ENCODE data around the gene GALNT6.

GALNT6 gene

GRCh38 chr12:51421266-51421884 is 30.2 kb upstream of the GALNT6 start:
- no peaks in the 10 kb centered on the region for H3K36me3 ChIP-seq (ENCODE audit: insufficient read depth, low read length)
- no peaks in the 10 kb centered on the region for H3K27me3 ChIP-seq (ENCODE audit: insufficient read depth, low read length)
- no peaks in the 10 kb centered on the region for H3K79me2 ChIP-seq (ENCODE audit: control insufficient read depth, insufficient read depth, low read length, unreplicated experiment)
- peaks cover 4% of the 10 kb centered on the region for H3K4me1 ChIP-seq (ENCODE audit: control insufficient read depth, insufficient read depth, low read length, unreplicated experiment)
- H2AFZ ChIP-seq (ENCODE audit: low read length, unreplicated experiment) = no peak overlapping the region
- no peak overlapping the region for H3K4me3 ChIP-seq (ENCODE audit: low read depth, low read length)
- H3K27ac ChIP-seq (ENCODE audit: low read depth, low read length) = no peak overlapping the region

GRCh38 chr12:51419425-51420193 is 28.4 kb upstream of the GALNT6 start:
- no peaks in the 10 kb centered on the region for H3K79me2 ChIP-seq (ENCODE audit: control insufficient read depth, insufficient read depth, low read length, unreplicated experiment)
- no peaks in the 10 kb centered on the region for H3K36me3 ChIP-seq (ENCODE audit: insufficient read depth, low read length)
- H3K4me3 ChIP-seq (ENCODE audit: low read depth, low read length) = no peak overlapping the region
- H3K27ac ChIP-seq (ENCODE audit: low read depth, low read length) = no peak overlapping the region
- H3K27me3 ChIP-seq (ENCODE audit: insufficient read depth, low read length) = no peaks in the 10 kb centered on the region
- H3K4me1 ChIP-seq (ENCODE audit: control insufficient read depth, insufficient read depth, low read length, unreplicated experiment) = peaks cover 4% of the 10 kb centered on the region
- no peak overlapping the region for H2AFZ ChIP-seq (ENCODE audit: low read length, unreplicated experiment)

DNA sequence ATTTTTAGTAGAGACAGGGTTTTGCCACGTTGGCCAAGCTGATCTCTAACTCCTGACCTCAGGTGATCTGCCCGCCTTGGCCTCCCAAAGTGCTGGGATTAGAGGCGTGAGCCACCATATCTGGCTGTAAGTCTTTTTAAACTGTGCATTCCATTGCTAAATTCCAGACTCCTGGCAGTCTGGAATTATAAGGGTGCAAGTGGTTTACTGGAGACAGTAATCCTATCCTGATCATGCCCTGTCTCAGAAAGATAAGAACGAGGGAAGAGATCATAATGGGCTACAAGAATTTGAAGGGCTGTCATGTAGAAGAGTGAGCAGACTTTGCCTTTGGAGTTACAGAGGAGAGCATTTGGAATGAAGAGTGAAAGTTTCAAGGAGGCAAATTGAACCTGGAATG is 26.6 kb upstream of the GALNT6 start:
- Histone ChIP-seq H3K4me3 (ENCODE audit: low read depth, low read length) (no peak overlapping the region), H3K4me1 (ENCODE audit: control insufficient read depth, insufficient read depth, low read length, unreplicated experiment) (no peaks in the 10 kb centered on the region), H3K27me3 (ENCODE audit: insufficient read depth, low read length) (no peaks in the 10 kb centered on the region), H3K36me3 (ENCODE audit: insufficient read depth, low read length) (no peaks in the 10 kb centered on the region), H2AFZ (ENCODE audit: low read length, unreplicated experiment) (no peak overlapping the region), H3K79me2 (ENCODE audit: control insufficient read depth, insufficient read depth, low read length, unreplicated experiment) (no peaks in the 10 kb centered on the region), H3K27ac (ENCODE audit: low read depth, low read length) (no peak overlapping the region)

GRCh38 chr12:51415931-51416330 is 24.7 kb upstream of the GALNT6 start:
- no peak overlapping the region for H3K27ac ChIP-seq (ENCODE audit: low read depth, low read length)
- H3K27me3 ChIP-seq (ENCODE audit: insufficient read depth, low read length) = no peaks in the 10 kb centered on the region
- no peak overlapping the region for H2AFZ ChIP-seq (ENCODE audit: low read length, unreplicated experiment)
- no peaks in the 10 kb centered on the region for H3K4me1 ChIP-seq (ENCODE audit: control insufficient read depth, insufficient read depth, low read length, unreplicated experiment)
- no peaks in the 10 kb centered on the region for H3K36me3 ChIP-seq (ENCODE audit: insufficient read depth, low read length)
- H3K4me3 ChIP-seq (ENCODE audit: low read depth, low read length) = no peak overlapping the region
- no peaks in the 10 kb centered on the region for H3K79me2 ChIP-seq (ENCODE audit: control insufficient read depth, insufficient read depth, low read length, unreplicated experiment)

GRCh38 chr12:51413791-51414190 is 22.6 kb upstream of the GALNT6 start:
- no peaks in the 10 kb centered on the region for H3K36me3 ChIP-seq (ENCODE audit: insufficient read depth, low read length)
- no peak overlapping the region for H3K27ac ChIP-seq (ENCODE audit: low read depth, low read length)
- no peaks in the 10 kb centered on the region for H3K4me1 ChIP-seq (ENCODE audit: control insufficient read depth, insufficient read depth, low read length, unreplicated experiment)
- H3K27me3 ChIP-seq (ENCODE audit: insufficient read depth, low read length) = no peaks in the 10 kb centered on the region
- no peak overlapping the region for H3K4me3 ChIP-seq (ENCODE audit: low read depth, low read length)
- H2AFZ ChIP-seq (ENCODE audit: low read length, unreplicated experiment) = no peak overlapping the region
- no peaks in the 10 kb centered on the region for H3K79me2 ChIP-seq (ENCODE audit: control insufficient read depth, insufficient read depth, low read length, unreplicated experiment)

DNA sequence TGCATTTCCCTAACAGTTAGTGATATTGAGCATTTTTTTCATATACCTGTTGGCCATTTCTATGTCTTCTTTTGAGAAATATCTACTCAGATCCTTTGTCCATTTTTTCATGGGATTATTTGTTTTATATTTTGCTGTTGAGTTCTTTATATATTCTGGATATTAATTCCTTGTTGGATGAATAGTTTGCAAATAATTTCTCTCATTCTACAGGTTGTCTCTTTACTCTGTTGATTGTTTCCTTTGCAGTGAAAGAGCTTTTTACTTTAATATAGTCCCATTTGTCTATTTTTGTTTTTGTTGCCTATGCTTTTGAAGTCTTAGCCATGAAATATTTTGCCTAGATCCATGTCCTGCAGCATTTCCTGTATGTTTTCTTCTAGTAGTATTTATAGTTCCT is 21.9 kb upstream of the GALNT6 start:
- no peaks in the 10 kb centered on the region for H3K36me3 ChIP-seq (ENCODE audit: insufficient read depth, low read length)
- no peak overlapping the region for H3K27ac ChIP-seq (ENCODE audit: low read depth, low read length)
- H3K27me3 ChIP-seq (ENCODE audit: insufficient read depth, low read length) = no peaks in the 10 kb centered on the region
- no peaks in the 10 kb centered on the region for H3K4me1 ChIP-seq (ENCODE audit: control insufficient read depth, insufficient read depth, low read length, unreplicated experiment)
- H3K79me2 ChIP-seq (ENCODE audit: control insufficient read depth, insufficient read depth, low read length, unreplicated experiment) = no peaks in the 10 kb centered on the region
- no peak overlapping the region for H3K4me3 ChIP-seq (ENCODE audit: low read depth, low read length)
- H2AFZ ChIP-seq (ENCODE audit: low read length, unreplicated experiment) = no peak overlapping the region

- no peaks in the 10 kb centered on the region for H3K27me3 ChIP-seq (ENCODE audit: insufficient read depth, low read length)
- H3K4me1 ChIP-seq (ENCODE audit: control insufficient read depth, insufficient read depth, low read length, unreplicated experiment) = peaks cover under 1% of the 10 kb centered on the region
- no peak overlapping the region for H3K4me3 ChIP-seq (ENCODE audit: low read depth, low read length)
- H3K36me3 ChIP-seq (ENCODE audit: insufficient read depth, low read length) = no peaks in the 10 kb centered on the region
- H2AFZ ChIP-seq (ENCODE audit: low read length, unreplicated experiment) = no peak overlapping the region
- H3K79me2 ChIP-seq (ENCODE audit: control insufficient read depth, insufficient read depth, low read length, unreplicated experiment) = no peaks in the 10 kb centered on the region
- no peak overlapping the region for H3K27ac ChIP-seq (ENCODE audit: low read depth, low read length)
Measured at GRCh38 chr12:51409846-51410245, 18.6 kb upstream of the GALNT6 start.

- no peak overlapping the region for H2AFZ ChIP-seq (ENCODE audit: low read length, unreplicated experiment)
- no peaks in the 10 kb centered on the region for H3K36me3 ChIP-seq (ENCODE audit: insufficient read depth, low read length)
- H3K4me1 ChIP-seq (ENCODE audit: control insufficient read depth, insufficient read depth, low read length, unreplicated experiment) = peaks cover 4% of the 10 kb centered on the region
Measured at GRCh38 chr12:51407604-51408003, 16.4 kb upstream of the GALNT6 start.

GRCh38 chr12:51406859-51407258 is 15.7 kb upstream of the GALNT6 start:
- no peaks in the 10 kb centered on the region for H3K27me3 ChIP-seq (ENCODE audit: insufficient read depth, low read length)
- H2AFZ ChIP-seq (ENCODE audit: low read length, unreplicated experiment) = no peak overlapping the region
- H3K4me1 ChIP-seq (ENCODE audit: control insufficient read depth, insufficient read depth, low read length, unreplicated experiment) = peaks cover 4% of the 10 kb centered on the region
- no peak overlapping the region for H3K27ac ChIP-seq (ENCODE audit: low read depth, low read length)
- no peak overlapping the region for H3K4me3 ChIP-seq (ENCODE audit: low read depth, low read length)
- no peaks in the 10 kb centered on the region for H3K36me3 ChIP-seq (ENCODE audit: insufficient read depth, low read length)
- no peaks in the 10 kb centered on the region for H3K79me2 ChIP-seq (ENCODE audit: control insufficient read depth, insufficient read depth, low read length, unreplicated experiment)

More at GRCh38 chr12:51407604-51408003, 16.4 kb upstream of the GALNT6 start:
- no peak overlapping the region for H3K4me3 ChIP-seq (ENCODE audit: low read depth, low read length)
- no peaks in the 10 kb centered on the region for H3K27me3 ChIP-seq (ENCODE audit: insufficient read depth, low read length)
- no peak overlapping the region for H3K27ac ChIP-seq (ENCODE audit: low read depth, low read length)
- H3K79me2 ChIP-seq (ENCODE audit: control insufficient read depth, insufficient read depth, low read length, unreplicated experiment) = no peaks in the 10 kb centered on the region

GRCh38 chr12:51406290-51406689 is 15.1 kb upstream of the GALNT6 start:
- no peak overlapping the region for H3K27ac ChIP-seq (ENCODE audit: low read depth, low read length)
- H3K79me2 ChIP-seq (ENCODE audit: control insufficient read depth, insufficient read depth, low read length, unreplicated experiment) = no peaks in the 10 kb centered on the region
- peaks cover 4% of the 10 kb centered on the region for H3K4me1 ChIP-seq (ENCODE audit: control insufficient read depth, insufficient read depth, low read length, unreplicated experiment)
- H2AFZ ChIP-seq (ENCODE audit: low read length, unreplicated experiment) = no peak overlapping the region
- H3K36me3 ChIP-seq (ENCODE audit: insufficient read depth, low read length) = no peaks in the 10 kb centered on the region
- H3K27me3 ChIP-seq (ENCODE audit: insufficient read depth, low read length) = no peaks in the 10 kb centered on the region
- H3K4me3 ChIP-seq (ENCODE audit: low read depth, low read length) = no peak overlapping the region

- Histone ChIP-seq H2AFZ (ENCODE audit: low read length, unreplicated experiment) (no peak overlapping the region), H3K36me3 (ENCODE audit: insufficient read depth, low read length) (no peaks in the 10 kb centered on the region), H3K27ac (ENCODE audit: low read depth, low read length) (no peak overlapping the region), H3K4me3 (ENCODE audit: low read depth, low read length) (no peak overlapping the region), H3K27me3 (ENCODE audit: insufficient read depth, low read length) (no peaks in the 10 kb centered on the region), H3K4me1 (ENCODE audit: control insufficient read depth, insufficient read depth, low read length, unreplicated experiment) (peaks cover 4% of the 10 kb centered on the region), H3K79me2 (ENCODE audit: control insufficient read depth, insufficient read depth, low read length, unreplicated experiment) (no peaks in the 10 kb centered on the region)
Measured at GRCh38 chr12:51405801-51406207, 14.6 kb upstream of the GALNT6 start.
